PC-9 (cell line): ENCODE measurements around the gene STAU1. TPM values are rescaled to one million over a fixed set of nuclear protein-coding genes. Genes with fewer than 3 reads are reported as not detected.

ENCODE experiments used
- BruUV-seq: library from RNA; stranded (reverse); fragments of 400-500 nt; replicated peaks from 2 replicates; lab custom pipeline; 2021; lab: Mats Ljungman, UMichigan
- CTCF ChIA-PET: fragments of 300-600 bp; sonication (Branson Sonifier 250); formaldehyde crosslinking; loops from one replicate; lab custom pipeline; 2022; ENCODE audit warnings: antibody characterized with exemption; lab: Charles Lee
- POLR2A ChIA-PET: fragments of 300-600 bp; sonication (Branson Sonifier 250); formaldehyde crosslinking; loops from one replicate; lab custom pipeline; 2022; ENCODE audit warnings: antibody characterized with exemption; ENCODE audit not compliant: unreplicated experiment; lab: Charles Lee
- DNase-seq, 2 experiments: peaks; one replicate each; pipeline versions ENCODE4 v3.0.0 to v3.0.0-alpha.2; 2015 to 2022; ENCODE audit warnings: mixed read lengths in 1 of 2
- H2AFZ ChIP-seq: fragments of 200-600 bp; sonication (generic); 2 replicates; pipeline ENCODE4 v1.8.1; 2017; ENCODE audit warnings: antibody characterized with exemption
- H3F3A ChIP-seq: fragments of 200-600 bp; sonication (generic); 2 replicates; pipeline ENCODE4 v1.8.1; 2017; ENCODE audit warnings: antibody characterized with exemption, mild to moderate bottlenecking, low read depth; ENCODE audit not compliant: insufficient read depth
- H3K27ac ChIP-seq: fragments of 200-600 bp; sonication (generic); 2 replicates; pipeline ENCODE4 v1.6.1; 2016; ENCODE audit warnings: mixed run types
- H3K27me3 ChIP-seq: fragments of 200-600 bp; sonication (generic); 2 replicates; pipeline ENCODE4 v1.6.1; 2016; ENCODE audit warnings: low read depth, mixed run types; ENCODE audit not compliant: insufficient read depth
- H3K36me3 ChIP-seq: fragments of 200-600 bp; sonication (generic); 2 replicates; pipeline ENCODE4 v1.6.1; 2016; ENCODE audit warnings: low read depth, mixed run types
- H3K4me1 ChIP-seq: fragments of 200-600 bp; sonication (generic); replicated peaks from 2 replicates; pipeline ENCODE4 v1.6.1; 2016; ENCODE audit warnings: mixed run types; ENCODE audit not compliant: insufficient read depth
- H3K4me2 ChIP-seq: fragments of 200-600 bp; sonication (generic); 2 replicates; pipeline ENCODE4 v1.6.1; 2017; ENCODE audit warnings: mixed run types
- H3K4me3 ChIP-seq: fragments of 200-600 bp; sonication (generic); 2 replicates; pipeline ENCODE4 v1.6.1; 2016; ENCODE audit warnings: mixed run types
- H3K79me2 ChIP-seq: fragments of 200-600 bp; sonication (generic); 2 replicates; pipeline ENCODE4 v1.6.1; 2017; ENCODE audit warnings: low read depth, mixed run types
- H3K9me2 ChIP-seq: fragments of 200-600 bp; sonication (generic); 2 replicates; pipeline ENCODE4 v1.8.1; 2017; ENCODE audit warnings: mild to moderate bottlenecking; ENCODE audit not compliant: insufficient read depth
- H3K9me3 ChIP-seq: fragments of 200-600 bp; sonication (generic); 2 replicates; pipeline ENCODE4 v1.8.1; 2016; ENCODE audit warnings: low read depth; ENCODE audit not compliant: insufficient read depth
- H4K20me1 ChIP-seq: fragments of 200-600 bp; sonication (generic); 2 replicates; pipeline ENCODE4 v1.8.1; 2017; ENCODE audit not compliant: insufficient read depth
- CTCF ChIP-seq: fragments of 200-600 bp; sonication (generic); conservative IDR thresholded peaks from 2 replicates; pipeline ENCODE4 v1.6.1; 2017; ENCODE audit warnings: mixed run types, antibody characterized with exemption, mild to moderate bottlenecking, moderate library complexity
- EZH2 ChIP-seq: fragments of 200-600 bp; sonication (generic); IDR thresholded peaks from 2 replicates; pipeline ENCODE4 v1.8.0; 2017; ENCODE audit warnings: antibody characterized with exemption, low read depth
- intact Hi-C: fragments of 100-400 bp; cut with micrococcal nuclease; formaldehyde crosslinking; loops from one replicate; pipeline ENCODE4 v1.10.0; 2022; ENCODE audit not compliant: unreplicated experiment
- total RNA-seq: library from RNA; stranded (reverse); gene quantifications from 2 replicates; pipeline ENCODE4 v1.2.3, GENCODE V29; 2021

STAU1 gene
- total RNA-seq, 1 experiment from 2014 or later, result 153 TPM

DNA sequence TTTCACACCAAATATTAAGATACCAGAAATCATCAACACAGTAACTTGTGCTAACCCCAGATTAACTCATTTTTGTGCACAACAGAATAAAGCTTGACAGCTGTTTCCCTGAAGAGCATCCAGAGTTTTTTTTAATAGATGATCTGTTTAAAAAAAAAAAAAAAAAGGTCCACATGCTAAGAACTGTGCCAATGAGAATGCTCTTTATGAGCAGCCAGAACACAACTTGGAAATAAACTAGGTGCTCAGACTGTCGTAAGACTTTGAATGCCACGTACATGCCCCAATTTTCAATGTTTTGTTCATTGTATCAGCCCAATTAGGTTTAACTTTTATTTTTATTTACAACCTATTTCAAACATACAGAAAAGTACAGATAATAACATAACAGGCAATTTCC is 47.3 kb downstream of the STAU1 start:
- no peak for DNase-seq
- ChIA-PET POLR2A (interaction anchor here (0.7 kb wide), 1 partner anchor 287 kb away, joined by 9 read pairs; no protein-coding TSS in a partner anchor), CTCF (interaction anchor here (0.7 kb wide), 1 partner anchor 105 kb away, joined by 5 read pairs; no protein-coding TSS in a partner anchor)
- Histone ChIP-seq H3K4me1 (no peaks in the 10 kb centered on the region), H3F3A (peaks cover 16% of the 10 kb centered on the region; the same call in 1 of the 2 replicates), H3K9me2 (no peaks in the 10 kb centered on the region), H3K27me3 (no peaks in the 10 kb centered on the region), H3K79me2 (peaks cover 6% of the 10 kb centered on the region; the same call in 1 of the 2 replicates), H3K27ac (no peak overlapping the region), H2AFZ (no peak overlapping the region), H4K20me1 (peaks cover 17% of the 10 kb centered on the region), H3K4me3 (no peak overlapping the region), H3K4me2 (no peak overlapping the region), H3K9me3 (no peaks in the 10 kb centered on the region), H3K36me3 (peaks cover 18% of the 10 kb centered on the region)
- TF ChIP-seq CTCF (no peak), EZH2 (no peak)
- BruUV-seq, result no TSS peak
- intact Hi-C loops, result no loop called here

- Histone ChIP-seq H3K4me1 (no peaks in the 10 kb centered on the region), H2AFZ (no peak overlapping the region), H3K9me3 (no peaks in the 10 kb centered on the region), H3F3A (peaks cover 20% of the 10 kb centered on the region; the same call in 1 of the 2 replicates), H3K27ac (no peak overlapping the region), H3K79me2 (peaks cover 6% of the 10 kb centered on the region; the same call in 1 of the 2 replicates), H3K9me2 (no peaks in the 10 kb centered on the region), H4K20me1 (peaks cover 20% of the 10 kb centered on the region; the same call in 1 of the 2 replicates), H3K27me3 (no peaks in the 10 kb centered on the region), H3K36me3 (peaks cover 18% of the 10 kb centered on the region), H3K4me2 (no peak overlapping the region), H3K4me3 (no peak overlapping the region)
- TF ChIP-seq CTCF (no peak), EZH2 (no peak)
- ChIA-PET CTCF (interaction anchor here (0.7 kb wide), 1 partner anchor 105 kb away, joined by 5 read pairs; no protein-coding TSS in a partner anchor), POLR2A (interaction anchor here (0.7 kb wide), 1 partner anchor 287 kb away, joined by 9 read pairs; no protein-coding TSS in a partner anchor)
- DNase-seq, result no peak
- BruUV-seq, result no TSS peak
- intact Hi-C loops, result no loop called here
Observed at GRCh38 chr20:49140411-49140810, 47.7 kb downstream of the STAU1 start.

GRCh38 chr20:49138431-49138830 is 49.7 kb downstream of the STAU1 start:
- peaks cover 4% of the 10 kb centered on the region; the same call in 1 of the 2 replicates for H3K36me3 ChIP-seq
- ChIA-PET CTCF (interaction anchor here (1.3 kb wide), 1 partner anchor 10 kb away, joined by 4 read pairs; no protein-coding TSS in a partner anchor), POLR2A (no interaction called here)
- no peak overlapping the region for H2AFZ ChIP-seq
- TF ChIP-seq EZH2 (no peak), CTCF (no peak)
- H3K4me1 ChIP-seq, result no peaks in the 10 kb centered on the region
- BruUV-seq, result no TSS peak
- intact Hi-C loops, result no loop called here
- no peak overlapping the region for H3K27ac ChIP-seq
- H3K79me2 ChIP-seq, result peaks cover 6% of the 10 kb centered on the region; the same call in 1 of the 2 replicates
- H4K20me1 ChIP-seq, result peaks cover 22% of the 10 kb centered on the region
- no peak overlapping the region for H3K4me3 ChIP-seq
- H3K4me2 ChIP-seq, result no peak overlapping the region
- peaks cover 25% of the 10 kb centered on the region; the same call in 1 of the 2 replicates for H3F3A ChIP-seq
- H3K9me3 ChIP-seq, result no peaks in the 10 kb centered on the region
- DNase-seq, result no peak
- no peaks in the 10 kb centered on the region for H3K9me2 ChIP-seq
- H3K27me3 ChIP-seq, result no peaks in the 10 kb centered on the region
